Mammary epithelial cell (primary cell): ENCODE measurements around the gene ITGA8.

ENCODE experiments used
- EZH2 ChIP-seq: IDR thresholded peaks from 2 replicates; pipeline ENCODE4 v1.6.1; 2012; ENCODE audit warnings: low read length, inconsistent platforms, borderline replicate concordance
- TF ChIP-seq, protein P1 (sequence below), 2 donors: IDR thresholded peaks in 1 of 2; conservative IDR thresholded peaks in 1 of 2; 2 replicates each; pipeline ENCODE4 v1.5.1; 2011 to 2012; ENCODE audit warnings: inconsistent platforms in 2 of 2, low read length in 2 of 2, mild to moderate bottlenecking in 2 of 2, control low read depth in 1 of 2, low read depth in 1 of 2; ENCODE audit not compliant: insufficient read depth in 1 of 2; ENCODE audit errors: extremely low read depth in 1 of 2

DNA sequence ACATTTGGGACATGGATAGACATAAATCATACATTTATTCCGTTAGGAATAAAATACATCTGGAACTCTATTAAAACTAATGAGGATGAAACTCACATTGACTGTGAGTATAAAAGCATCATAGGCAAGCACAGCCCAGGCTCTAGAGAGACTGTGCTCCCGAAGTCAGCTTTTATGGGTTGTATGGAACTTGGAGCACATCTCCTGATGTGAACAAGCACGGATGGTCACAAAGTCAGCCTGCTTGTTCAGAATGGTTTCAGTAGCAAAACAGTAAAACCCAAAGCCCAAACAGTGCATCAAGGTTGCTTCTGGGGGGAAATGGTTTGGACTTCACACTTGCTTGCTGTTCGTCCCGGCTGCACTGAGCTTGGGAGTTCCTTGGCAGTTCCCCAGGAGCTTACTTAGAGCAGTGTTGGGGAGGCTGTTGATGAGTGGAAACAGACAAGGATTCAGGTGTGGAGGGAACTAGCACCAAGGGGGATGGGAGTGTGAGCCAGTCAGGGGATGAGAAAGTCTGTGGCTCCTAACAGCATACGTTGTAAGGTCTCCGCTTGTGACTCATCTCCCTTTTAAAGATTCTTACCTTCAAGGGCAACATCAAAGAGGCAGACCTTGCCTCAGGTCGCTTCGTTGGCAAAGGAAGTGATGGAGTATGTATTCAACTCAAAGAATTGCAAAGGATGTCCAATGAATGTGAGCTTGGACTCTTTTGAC, 19.7 kb upstream of the ITGA8 start:
- TF ChIP-seq, protein P1, sequence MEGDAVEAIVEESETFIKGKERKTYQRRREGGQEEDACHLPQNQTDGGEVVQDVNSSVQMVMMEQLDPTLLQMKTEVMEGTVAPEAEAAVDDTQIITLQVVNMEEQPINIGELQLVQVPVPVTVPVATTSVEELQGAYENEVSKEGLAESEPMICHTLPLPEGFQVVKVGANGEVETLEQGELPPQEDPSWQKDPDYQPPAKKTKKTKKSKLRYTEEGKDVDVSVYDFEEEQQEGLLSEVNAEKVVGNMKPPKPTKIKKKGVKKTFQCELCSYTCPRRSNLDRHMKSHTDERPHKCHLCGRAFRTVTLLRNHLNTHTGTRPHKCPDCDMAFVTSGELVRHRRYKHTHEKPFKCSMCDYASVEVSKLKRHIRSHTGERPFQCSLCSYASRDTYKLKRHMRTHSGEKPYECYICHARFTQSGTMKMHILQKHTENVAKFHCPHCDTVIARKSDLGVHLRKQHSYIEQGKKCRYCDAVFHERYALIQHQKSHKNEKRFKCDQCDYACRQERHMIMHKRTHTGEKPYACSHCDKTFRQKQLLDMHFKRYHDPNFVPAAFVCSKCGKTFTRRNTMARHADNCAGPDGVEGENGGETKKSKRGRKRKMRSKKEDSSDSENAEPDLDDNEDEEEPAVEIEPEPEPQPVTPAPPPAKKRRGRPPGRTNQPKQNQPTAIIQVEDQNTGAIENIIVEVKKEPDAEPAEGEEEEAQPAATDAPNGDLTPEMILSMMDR (conservative IDR thresholded peaks at IDR 0.05 in 1 of 2, IDR thresholded peaks at IDR 0.05 in 1 of 2; ENCODE audit: extremely low read depth in 1 of 2, insufficient read depth in 1 of 2, low read depth in 1 of 2, low read length in 2 of 2): no peak
- TF ChIP-seq EZH2: no peak
